H1 (cell line): ENCODE results near the gene TMEM221. TPM values are rescaled to one million over a fixed set of nuclear protein-coding genes. Genes with fewer than 3 reads are reported as not detected.

ENCODE experiments used
- CTCF ChIA-PET: fragments of 300-600 bp; sonication (Branson Sonifier 250); formaldehyde crosslinking; loops from one replicate; lab custom pipeline; 2021; ENCODE audit not compliant: partially characterized antibody; lab: Charles Lee
- POLR2A ChIA-PET: fragments of 300-600 bp; sonication (Branson Sonifier 250); formaldehyde crosslinking; loops from one replicate; lab custom pipeline; 2021; ENCODE audit warnings: inconsistent platforms; ENCODE audit not compliant: partially characterized antibody; lab: Charles Lee
- DNase-seq, 2 experiments: peaks; one replicate each; pipeline versions ENCODE4 v3.0.0 to v3.0.0-alpha.2; 2010 to 2022; ENCODE audit warnings: low spot score in 2 of 2, low read depth in 1 of 2, mixed read lengths in 1 of 2
- FAIRE-seq: peaks from 2 replicates; lab custom pipeline; 2011; peaks lifted over from hg19 to GRCh38; lab: Jason Lieb, UNC
- H2AFZ ChIP-seq: 2 replicates; pipeline ENCODE4 v1.8.1; 2012; ENCODE audit warnings: low read length, inconsistent platforms
- H2AK5ac ChIP-seq: 2 replicates; pipeline ENCODE4 v1.6.1; 2013; ENCODE audit warnings: low read depth, low read length
- H2BK120ac ChIP-seq: replicated peaks from 2 replicates; pipeline ENCODE3; 2013; ENCODE audit warnings: low read depth, low read length, inconsistent platforms
- H2BK12ac ChIP-seq: 2 replicates; pipeline ENCODE4 v1.6.1; 2013; ENCODE audit warnings: low read depth, low read length
- H2BK15ac ChIP-seq: 2 replicates; pipeline ENCODE4 v1.6.1; 2013; ENCODE audit warnings: low read length
- H2BK20ac ChIP-seq: 2 replicates; pipeline ENCODE4 v1.6.1; 2013; ENCODE audit warnings: low read length
- H2BK5ac ChIP-seq: 2 replicates; pipeline ENCODE4 v1.6.1; 2013; ENCODE audit warnings: low read depth, low read length
- H3K14ac ChIP-seq: 2 replicates; pipeline ENCODE4 v1.6.1; 2013; ENCODE audit warnings: inconsistent platforms; ENCODE audit not compliant: insufficient read length
- H3K18ac ChIP-seq: 2 replicates; pipeline ENCODE4 v1.6.1; 2013; ENCODE audit warnings: low read length; ENCODE audit errors: extremely low read depth
- H3K23ac ChIP-seq: 2 replicates; pipeline ENCODE4 v1.6.1; 2013; ENCODE audit warnings: inconsistent platforms; ENCODE audit not compliant: insufficient read length
- H3K23me2 ChIP-seq: 2 replicates; pipeline ENCODE4 v1.6.1; 2013; ENCODE audit warnings: low read depth, low read length
- H3K27ac ChIP-seq: 2 replicates; pipeline ENCODE4 v1.6.1; 2011; ENCODE audit warnings: low read depth, low read length, inconsistent platforms
- H3K27me3 ChIP-seq, 4 experiments: replicated peaks in 1 of 4; 1 replicate in 1 of 4; 2 replicates in 3 of 4; pipeline versions ENCODE4 v1.6.1 to v1.8.1; 2011 to 2013; ENCODE audit warnings: low read length in 3 of 4, mild to moderate bottlenecking in 3 of 4, inconsistent platforms in 2 of 4, mixed read lengths in 2 of 4, moderate library complexity in 1 of 4; ENCODE audit not compliant: control insufficient read depth in 3 of 4, insufficient read depth in 3 of 4; ENCODE audit errors: extremely low read depth in 1 of 4
- H3K36me3 ChIP-seq, 4 experiments: 2 replicates each; pipeline versions ENCODE4 v1.6.1 to v1.8.1; 2011 to 2013; ENCODE audit warnings: mild to moderate bottlenecking in 4 of 4, low read length in 3 of 4, moderate library complexity in 2 of 4, control low read depth in 1 of 4, inconsistent platforms in 1 of 4; ENCODE audit not compliant: insufficient read depth in 4 of 4, control insufficient read depth in 2 of 4
- H3K4ac ChIP-seq: replicated peaks from 2 replicates; pipeline ENCODE3; 2013; ENCODE audit warnings: low read length, low read depth, mixed read lengths, inconsistent platforms; ENCODE audit not compliant: insufficient read length
- H3K4me1 ChIP-seq, 4 experiments: replicated peaks in 1 of 4; 1 replicate in 1 of 4; 2 replicates in 3 of 4; pipeline versions ENCODE4 v1.6.1 to v1.8.1; 2011 to 2013; ENCODE audit warnings: low read length in 3 of 4, inconsistent platforms in 2 of 4, mixed read lengths in 1 of 4; ENCODE audit not compliant: insufficient read depth in 4 of 4, control insufficient read depth in 3 of 4
- H3K4me2 ChIP-seq, 2 experiments: 2 replicates each; pipeline versions ENCODE4 v1.6.1 to v1.8.1; 2011 to 2013; ENCODE audit warnings: low read depth in 2 of 2, low read length in 2 of 2, control low read depth in 1 of 2, inconsistent platforms in 1 of 2, mild to moderate bottlenecking in 1 of 2; ENCODE audit not compliant: insufficient read depth in 1 of 2
- H3K4me3 ChIP-seq, 4 experiments: fragments of 200-600, 300-600 bp in 1 of 4; sonication (generic), shearing (Covaris generic), sonication (Bioruptor Twin) in 1 of 4; 2 replicates each; pipeline versions ENCODE4 v1.5.1 to v1.8.1; 2011 to 2016; ENCODE audit warnings: low read length in 4 of 4, low read depth in 3 of 4, control low read depth in 2 of 4, inconsistent platforms in 2 of 4, mild to moderate bottlenecking in 2 of 4, mixed read lengths in 1 of 4, moderate library complexity in 1 of 4; ENCODE audit not compliant: insufficient read depth in 2 of 4; ENCODE audit errors: extremely low read depth in 1 of 4
- H3K56ac ChIP-seq: replicated peaks from 2 replicates; pipeline ENCODE3; 2013; ENCODE audit warnings: low read depth, mild to moderate bottlenecking, mixed read lengths, low read length, inconsistent platforms; ENCODE audit not compliant: insufficient read length
- H3K79me1 ChIP-seq: 2 replicates; pipeline ENCODE4 v1.6.1; 2013; ENCODE audit warnings: low read depth, low read length, control low read depth
- H3K79me2 ChIP-seq, 2 experiments: 2 replicates each; pipeline versions ENCODE4 v1.6.1 to v1.8.1; 2012 to 2013; ENCODE audit warnings: low read length in 2 of 2, mild to moderate bottlenecking in 2 of 2, inconsistent platforms in 1 of 2; ENCODE audit not compliant: insufficient read depth in 2 of 2, control insufficient read depth in 1 of 2
- H3K9ac ChIP-seq, 4 experiments: replicated peaks in 1 of 4; 1 replicate in 1 of 4; 2 replicates in 3 of 4; pipeline versions ENCODE4 v1.6.1 to v1.8.1; 2011 to 2013; ENCODE audit warnings: low read depth in 3 of 4, low read length in 3 of 4, control low read depth in 2 of 4, mild to moderate bottlenecking in 2 of 4, moderate library complexity in 2 of 4, inconsistent platforms in 1 of 4; ENCODE audit errors: extremely low read depth in 1 of 4
- H3K9me3 ChIP-seq, 2 experiments: 2 replicates each; pipeline versions ENCODE4 v1.6.1 to v1.8.1; 2012 to 2013; ENCODE audit warnings: mild to moderate bottlenecking in 2 of 2, moderate library complexity in 2 of 2, control low read depth in 1 of 2, inconsistent platforms in 1 of 2, low read depth in 1 of 2, low read length in 1 of 2, mixed read lengths in 1 of 2; ENCODE audit not compliant: insufficient read depth in 2 of 2
- H4K20me1 ChIP-seq, 2 experiments: replicated peaks in 1 of 2; 2 replicates each; pipeline versions ENCODE3 to v1.8.1; 2011 to 2013; ENCODE audit warnings: inconsistent platforms in 2 of 2, low read length in 2 of 2, mild to moderate bottlenecking in 1 of 2; ENCODE audit not compliant: insufficient read depth in 2 of 2, control insufficient read depth in 1 of 2
- H4K5ac ChIP-seq: 2 replicates; pipeline ENCODE4 v1.6.1; 2013; ENCODE audit warnings: low read length, low read depth, mixed read lengths, inconsistent platforms; ENCODE audit not compliant: insufficient read length
- H4K8ac ChIP-seq: 2 replicates; pipeline ENCODE4 v1.8.0; 2013; ENCODE audit warnings: mild to moderate bottlenecking, moderate library complexity, low read length, inconsistent platforms; ENCODE audit not compliant: insufficient read depth; ENCODE audit errors: extremely low read depth
- H4K91ac ChIP-seq: replicated peaks from 2 replicates; pipeline ENCODE3; 2013; ENCODE audit warnings: low read length, mixed read lengths, inconsistent platforms; ENCODE audit not compliant: insufficient read length
- CEBPB ChIP-seq: IDR thresholded peaks from 2 replicates; pipeline ENCODE4 v1.6.1; 2012; ENCODE audit warnings: low read depth, low read length
- CHD1 ChIP-seq: IDR thresholded peaks from 2 replicates; pipeline ENCODE4 v1.6.1; 2012; ENCODE audit warnings: low read depth, low read length, improper control_type of control experiment
- CHD2 ChIP-seq: IDR thresholded peaks from 2 replicates; pipeline ENCODE4 v1.6.1; 2012; ENCODE audit warnings: low read length, improper control_type of control experiment
- GTF2F1 ChIP-seq: IDR thresholded peaks from 2 replicates; pipeline ENCODE4 v1.6.1; 2012; ENCODE audit warnings: low read depth, low read length, improper control_type of control experiment, borderline replicate concordance
- JUND ChIP-seq: IDR thresholded peaks from 2 replicates; pipeline ENCODE4 v1.6.1; 2011; ENCODE audit warnings: mild to moderate bottlenecking, improper control_type of control experiment, low read length
- KDM1A ChIP-seq: fragments of 200-600, 300-600 bp; sonication (generic); IDR thresholded peaks from 2 replicates; pipeline ENCODE4 v1.7.1; 2016; ENCODE audit warnings: mild to moderate bottlenecking, low read length, borderline replicate concordance
- KDM4A ChIP-seq: IDR thresholded peaks from one replicate; pipeline ENCODE4 v1.7.1; 2012; ENCODE audit warnings: low read depth, mild to moderate bottlenecking, moderate library complexity, low read length, inconsistent platforms; ENCODE audit not compliant: severe bottlenecking
- RNF2 ChIP-seq: fragments of 200-900, 300-1000 bp; sonication (generic); IDR thresholded peaks from 2 replicates; pipeline ENCODE4 v1.7.1; 2016; ENCODE audit warnings: borderline replicate concordance, low read depth, mild to moderate bottlenecking, antibody characterized with exemption, low read length; ENCODE audit not compliant: poor library complexity, severe bottlenecking; ENCODE audit errors: missing control alignments
- SP2 ChIP-seq: IDR thresholded peaks from 2 replicates; pipeline ENCODE4 v1.6.1; 2012; ENCODE audit warnings: mild to moderate bottlenecking, low read length, inconsistent platforms
- SP4 ChIP-seq: IDR thresholded peaks from 2 replicates; pipeline ENCODE4 v1.6.1; 2012; ENCODE audit warnings: low read length, inconsistent platforms
- SRF ChIP-seq: IDR thresholded peaks from 2 replicates; pipeline ENCODE4 v1.6.1; 2011; ENCODE audit warnings: mild to moderate bottlenecking, low read depth, low read length, moderate library complexity
- TAF7 ChIP-seq: optimal IDR thresholded peaks from 2 replicates; pipeline ENCODE3; 2011; ENCODE audit warnings: low read depth, mild to moderate bottlenecking, inconsistent platforms, low read length, moderate library complexity, borderline replicate concordance
- WGBS, 2 experiments: shearing (Covaris generic) in 1 of 2; methylation state at CpG; one replicate each; pipeline versions ENCODE4 v1.1.6 to v1.1.7; 2013 to 2015; ENCODE audit warnings: low lambda C conversion rate in 2 of 2, mixed read lengths in 2 of 2, inconsistent platforms in 1 of 2, low coverage in 1 of 2, missing lambda C conversion rate in 1 of 2; ENCODE audit not compliant: insufficient replicate concordance in 2 of 2, insufficient coverage in 1 of 2, insufficient read length in 1 of 2; ENCODE audit errors: extremely low coverage in 1 of 2, missing lambda C conversion rate in 1 of 2; 5-methylcytosine and 5-hydroxymethylcytosine counted together
- polyA plus RNA-seq, 7 experiments: library from polyadenylated mRNA; depleted of rRNA in 3 of 7; stranded (reverse) in 5 of 7; unstranded in 2 of 7; fragments of >200 nt in 5 of 7; fragments of 200-250 nt in 2 of 7; gene quantifications; 1 replicate in 5 of 7; 2 replicates in 1 of 7; 4 replicates in 1 of 7; pipeline versions ENCODE4 v1.2.1 to v1.2.3, GENCODE V29; 2011 to 2013; ENCODE audit warnings: missing spikeins in 2 of 7, mixed read lengths in 2 of 7
- total RNA-seq: library from RNA; stranded (reverse); fragmentation: NEBNext Ultra II Directional; extraction: Animal tissue kit (Norgen Biotek cat#: 25700); gene quantifications from 2 replicates; pipeline ENCODE4 v1.2.1, GENCODE V29; 2021

Gene TMEM221
- total and polyA plus RNA-seq, 2 of the 8 experiments (the other 6 are each of a cell fraction or from before 2014, with no cell fraction given): 1.4 to 2.0 TPM

GRCh38 chr19:17460372-17461230 is 12.1 kb upstream of the TMEM221 start, which contains the start of gene NXNL1:
TSS of gene NXNL1 (minus strand) at chr19:17460926. CDS start at chr19:17460869, 57 bp downstream.
- Histone ChIP-seq H3K4ac (no peak within 1 kb of the TSS), H3K18ac (no peak within 1 kb of the TSS; the same call in 1 of the 2 replicates), H4K8ac (no peak within 1 kb of the TSS), H3K27me3 (peaks cover 4 to 13% (median 10%) of the 10 kb centered on the region in 4 experiments; a peak in 6 of 7 replicates), H3K79me2 (no peaks in the 10 kb centered on the region), H2BK20ac (no peak within 1 kb of the TSS), H3K23me2 (no peaks in the 10 kb centered on the region), H4K5ac (no peak within 1 kb of the TSS), H2BK15ac (no peak within 1 kb of the TSS), H3K56ac (no peak within 1 kb of the TSS), H3K4me1 (peaks cover 0 to 3% (median 0%) of the 10 kb centered on the region in 4 experiments; a peak in 1 of 7 replicates), H2BK120ac (no peak within 1 kb of the TSS), H4K91ac (no peak within 1 kb of the TSS), H3K9me3 (no peaks in the 10 kb centered on the region), H3K23ac (no peak within 1 kb of the TSS), H3K27ac (no peak within 1 kb of the TSS), H3K4me2 (no peak within 1 kb of the TSS), H3K36me3 (no peaks in the 10 kb centered on the region), H3K4me3 (no peak within 1 kb of the TSS), H3K9ac (no peak within 1 kb of the TSS), H2AFZ (no peak within 1 kb of the TSS), H3K14ac (no peak within 1 kb of the TSS), H3K79me1 (no peaks in the 10 kb centered on the region), H2AK5ac (no peak within 1 kb of the TSS), H4K20me1 (peaks cover 0 to 2% of the 10 kb centered on the region in 2 experiments), H2BK12ac (no peak within 1 kb of the TSS), H2BK5ac (no peak within 1 kb of the TSS)
- TF ChIP-seq RNF2 (no peak), KDM4A (no peak), CHD1 (no peak), SP2 (no peak), KDM1A (no peak), JUND (no peak), CEBPB (no peak), TAF7 (no peak), SP4 (no peak), SRF (no peak), CHD2 (no peak), GTF2F1 (no peak)
- FAIRE-seq (no peak), DNase-seq (no peak)
- ChIA-PET POLR2A (interaction anchor here (0.6 to 1.5 kb wide), 3 partner anchors 13 to 134 kb away, joined by 3 read pairs; partner anchors contain the start of gene PGLS), CTCF (interaction anchor here (0.6 to 1.7 kb wide), 10 partner anchors 8 to 96 kb away, joined by 3 to 7 read pairs (median 4); partner anchors contain the start of gene TMEM221)
- WGBS, 2 experiments: 87% methylated on average over 26 of the region's 26 CpGs; no CpG with 5 or more reads in 1 of the 2 experiments
